ENCODE data around the gene GPR149.

- TF ChIP-seq GABPA (IDR thresholded peaks at IDR 0.05; ENCODE audit: borderline replicate concordance, insufficient read depth, low read length) (no peak), RAD21 (IDR thresholded peaks at IDR 0.05 in 1 of 2, conservative IDR thresholded peaks at IDR 0.05 in 1 of 2; ENCODE audit: low read depth in 2 of 2, low read length in 2 of 2) (no peak), HDAC2 (IDR thresholded peaks at IDR 0.05; ENCODE audit: borderline replicate concordance in 1 of 2, low read depth in 2 of 2, low read length in 2 of 2) (no peak), POLR2A (IDR thresholded peaks at IDR 0.05; ENCODE audit: control extremely low read depth in 1 of 2, low read depth in 2 of 2, low read length in 2 of 2) (no peak), KDM5A (IDR thresholded peaks at IDR 0.05; ENCODE audit: low read length) (no peak), RBBP5 (IDR thresholded peaks at IDR 0.05; ENCODE audit: borderline replicate concordance, low read depth, low read length) (no peak), CTCF (IDR thresholded peaks at IDR 0.05; ENCODE audit: control extremely low read depth in 1 of 3, insufficient read depth in 1 of 3, low read depth in 1 of 3, low read length in 3 of 3) (no peak), TBP (IDR thresholded peaks at IDR 0.05; ENCODE audit: low read depth, low read length) (no peak), CHD2 (IDR thresholded peaks at IDR 0.05; ENCODE audit: low read length) (no peak), POLR2AphosphoS5 (IDR thresholded peaks at IDR 0.05; ENCODE audit: low read depth, low read length) (no peak), ZNF274 (IDR thresholded peaks at IDR 0.05; ENCODE audit: borderline replicate concordance, extremely low read depth, low read length) (no peak), RFX5 (IDR thresholded peaks at IDR 0.05; ENCODE audit: borderline replicate concordance, low read depth, low read length) (no peak), MAX (IDR thresholded peaks at IDR 0.05) (no peak)
Observed at GRCh38 chr3:154307363-154307762, 122.6 kb downstream of the GPR149 start.

Data from H1 (cell line).